Measurements from ENCODE around the gene CNIH2.
"Not testable (repeated sequence)": the region's sequence is repeated elsewhere in the genome, so short reads cannot be mapped to it uniquely, and the experiment has no call there.

CNIH2 gene

DNA sequence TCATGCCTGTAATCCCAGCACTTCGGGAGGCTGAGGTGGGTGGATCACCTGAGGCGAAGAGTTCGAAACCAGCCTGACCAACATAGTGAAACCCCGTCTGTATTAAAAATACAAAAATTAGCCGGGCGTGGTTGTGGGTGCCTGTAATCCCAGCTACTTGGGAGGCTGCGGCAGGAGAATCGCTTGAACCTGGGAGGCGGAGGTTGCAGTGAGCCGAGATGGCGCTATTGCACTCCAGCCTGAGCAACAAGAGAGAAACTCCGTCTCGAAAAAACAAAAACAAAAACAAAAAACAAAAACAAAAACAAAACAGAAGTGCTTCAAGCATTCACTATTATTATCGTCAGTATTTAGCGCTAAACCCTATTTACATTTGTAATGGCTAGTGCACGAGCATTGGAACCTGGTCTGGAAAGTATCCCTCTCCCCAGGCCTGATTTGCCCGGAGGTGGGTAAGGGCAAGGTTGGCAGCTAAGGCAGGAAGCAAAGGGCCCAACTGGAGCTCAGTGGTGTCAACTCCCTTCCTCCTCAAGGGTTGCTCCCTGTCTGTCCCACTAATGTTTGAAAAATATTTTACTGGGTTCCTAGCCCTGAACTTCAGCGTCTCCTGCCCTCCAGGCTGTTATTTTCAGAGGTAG lies 32.9 kb downstream of the CNIH2 start:
- H4K8ac ChIP-seq (ENCODE audit: low read length); H2BK5ac ChIP-seq (ENCODE audit: low read depth, low read length, poor library complexity, severe bottlenecking); H3K23ac ChIP-seq (ENCODE audit: low read length in 2 of 2); H2AFZ ChIP-seq (ENCODE audit: low read depth, low read length); H3K79me1 ChIP-seq (replicated peaks; ENCODE audit: low read length, poor library complexity, severe bottlenecking); DNase-seq; H4K91ac ChIP-seq (ENCODE audit: low read length); H3K4me2 ChIP-seq (ENCODE audit: low read length, poor library complexity, severe bottlenecking); H3K4me3 ChIP-seq (ENCODE audit: insufficient read depth in 1 of 2, low read depth in 1 of 2, low read length in 2 of 2); H3K27ac ChIP-seq (ENCODE audit: low read length, poor library complexity, severe bottlenecking); H3K4ac ChIP-seq (ENCODE audit: low read depth in 1 of 2, low read length in 2 of 2); H3K18ac ChIP-seq (ENCODE audit: low read depth in 1 of 2, low read length in 2 of 2); H2AK5ac ChIP-seq (ENCODE audit: low read length, severe bottlenecking); H3K9me3 ChIP-seq (ENCODE audit: control insufficient read depth, low read length); H3K14ac ChIP-seq (ENCODE audit: low read length in 2 of 2); H2BK120ac ChIP-seq (ENCODE audit: low read depth, low read length); H2BK12ac ChIP-seq (ENCODE audit: low read length in 2 of 2); H3K27me3 ChIP-seq (ENCODE audit: control insufficient read depth in 1 of 2, insufficient read depth in 1 of 2, low read length in 2 of 2): not testable (repeated sequence)
- peak overlapping the region; percentile 92 for H2BK15ac ChIP-seq (ENCODE audit: low read depth, poor library complexity, severe bottlenecking)
- WGBS = 92% methylated on average over 16 of the region's 18 CpGs
- peak overlapping the region; percentile 77 for H3K9ac ChIP-seq (ENCODE audit: low read length)
- H3K4me1 ChIP-seq (ENCODE audit: control insufficient read depth, insufficient read depth, low read depth, low read length) = peaks cover 25% of the 10 kb centered on the region
- H3K36me3 ChIP-seq (ENCODE audit: control insufficient read depth in 1 of 2, insufficient read depth in 2 of 2, low read depth in 1 of 2, low read length in 2 of 2) = peaks cover 4 to 17% of the 10 kb centered on the region in 2 experiments

- Histone ChIP-seq H2BK5ac (ENCODE audit: low read depth, low read length, poor library complexity, severe bottlenecking) (no peak overlapping the region), H2AK5ac (ENCODE audit: low read length, severe bottlenecking) (no peak overlapping the region), H4K8ac (ENCODE audit: low read length) (no peak overlapping the region), H2AFZ (ENCODE audit: low read depth, low read length) (no peak overlapping the region), H3K27ac (ENCODE audit: low read length, poor library complexity, severe bottlenecking) (peak overlapping the region; percentile 92), H3K27me3 (ENCODE audit: control insufficient read depth in 1 of 2, insufficient read depth in 1 of 2, low read length in 2 of 2) (peaks cover 0 to 5% of the 10 kb centered on the region in 2 experiments), H3K79me1 (replicated peaks; ENCODE audit: low read length, poor library complexity, severe bottlenecking) (peaks cover 3% of the 10 kb centered on the region), H3K4me1 (ENCODE audit: control insufficient read depth, insufficient read depth, low read depth, low read length) (peaks cover 31% of the 10 kb centered on the region), H3K36me3 (ENCODE audit: control insufficient read depth in 1 of 2, insufficient read depth in 2 of 2, low read depth in 1 of 2, low read length in 2 of 2) (peaks cover 8 to 17% of the 10 kb centered on the region in 2 experiments), H3K18ac (ENCODE audit: low read depth in 1 of 2, low read length in 2 of 2) (peak overlapping the region in 1 of 2 experiments; percentile 28), H3K4ac (ENCODE audit: low read depth in 1 of 2, low read length in 2 of 2) (no peak overlapping the region), H3K9me3 (ENCODE audit: control insufficient read depth, low read length) (no peaks in the 10 kb centered on the region), H3K9ac (ENCODE audit: low read length) (peak overlapping the region; percentile 77), H4K91ac (ENCODE audit: low read length) (no peak overlapping the region), H3K23ac (ENCODE audit: low read length in 2 of 2) (no peak overlapping the region), H2BK15ac (ENCODE audit: low read depth, poor library complexity, severe bottlenecking) (peak overlapping the region; percentile 92), H2BK120ac (ENCODE audit: low read depth, low read length) (no peak overlapping the region), H3K4me3 (ENCODE audit: insufficient read depth in 1 of 2, low read depth in 1 of 2, low read length in 2 of 2) (peak overlapping the region in 1 of 2 experiments; percentile 73), H3K4me2 (ENCODE audit: low read length, poor library complexity, severe bottlenecking) (no peak overlapping the region), H2BK12ac (ENCODE audit: low read length in 2 of 2) (no peak overlapping the region), H3K14ac (ENCODE audit: low read length in 2 of 2) (no peak overlapping the region)
- DNase-seq = no peak
- 34% methylated on average over 19 of the region's 26 CpGs for WGBS
Measured at GRCh38 chr11:66311470-66311964, 33.5 kb downstream of the CNIH2 start.

DNA sequence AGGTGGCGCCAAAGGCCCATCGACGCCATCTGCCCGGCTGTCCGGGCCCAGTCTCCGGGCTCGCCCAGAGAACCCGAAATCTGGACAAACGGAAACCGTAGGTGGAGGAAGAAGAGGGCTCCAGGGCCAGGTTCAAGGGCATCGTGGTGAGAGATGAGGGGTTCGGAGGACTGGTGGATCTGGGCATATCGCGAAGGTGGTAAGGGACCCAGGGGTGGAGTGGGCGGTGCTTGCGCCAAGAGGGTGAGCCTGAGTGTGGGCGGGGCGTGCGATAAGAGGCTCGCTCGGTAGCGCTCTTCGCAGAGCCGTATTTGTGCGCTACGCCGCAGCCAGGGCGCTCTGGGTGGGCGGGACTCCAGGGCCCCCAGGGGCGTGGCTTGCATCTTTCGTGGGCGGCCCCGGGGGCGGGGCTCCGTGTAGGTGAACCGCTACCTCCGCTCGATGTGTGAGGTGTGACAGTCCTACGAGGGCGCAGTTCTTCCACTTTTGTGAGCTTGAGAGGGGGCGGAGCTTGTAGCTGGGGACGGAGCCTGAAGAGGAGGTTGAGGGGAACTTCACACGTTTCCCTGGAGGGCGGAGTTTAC lies 34.1 kb downstream of the CNIH2 start:
- H3K27me3 ChIP-seq (ENCODE audit: control insufficient read depth in 1 of 2, insufficient read depth in 1 of 2, low read length in 2 of 2) = peaks cover 0 to 5% of the 10 kb centered on the region in 2 experiments
- H2BK15ac ChIP-seq (ENCODE audit: low read depth, poor library complexity, severe bottlenecking) = peak overlapping the region; percentile 87
- no peak overlapping the region for H3K14ac ChIP-seq (ENCODE audit: low read length in 2 of 2)
- H3K9ac ChIP-seq (ENCODE audit: low read length) = peak overlapping the region; percentile 77
- no peak overlapping the region for H2AK5ac ChIP-seq (ENCODE audit: low read length, severe bottlenecking)
- peak overlapping the region; percentile 29 for H2AFZ ChIP-seq (ENCODE audit: low read depth, low read length)
- H4K91ac ChIP-seq (ENCODE audit: low read length) = peak overlapping the region; percentile 89
- H3K23ac ChIP-seq (ENCODE audit: low read length in 2 of 2) = no peak overlapping the region
- peak overlapping the region; percentile 86 to 95 for H3K18ac ChIP-seq (ENCODE audit: low read depth in 1 of 2, low read length in 2 of 2)
- peak overlapping the region; percentile 5 for H2BK5ac ChIP-seq (ENCODE audit: low read depth, low read length, poor library complexity, severe bottlenecking)
- H4K8ac ChIP-seq (ENCODE audit: low read length) = peak overlapping the region; percentile 80
- peaks cover 37% of the 10 kb centered on the region for H3K4me1 ChIP-seq (ENCODE audit: control insufficient read depth, insufficient read depth, low read depth, low read length)
- under 1% methylated on average over 42 of the region's 44 CpGs for WGBS
- H3K4ac ChIP-seq (ENCODE audit: low read depth in 1 of 2, low read length in 2 of 2) = peak overlapping the region; percentile 22 to 78
- H3K4me3 ChIP-seq (ENCODE audit: insufficient read depth in 1 of 2, low read depth in 1 of 2, low read length in 2 of 2) = peak overlapping the region; percentile 54 to 73
- DNase-seq = peak; percentile 94
- H3K4me2 ChIP-seq (ENCODE audit: low read length, poor library complexity, severe bottlenecking) = peak overlapping the region; percentile 88
- H2BK12ac ChIP-seq (ENCODE audit: low read length in 2 of 2) = peak overlapping the region; percentile 49 to 87
- peaks cover 5% of the 10 kb centered on the region for H3K79me1 ChIP-seq (replicated peaks; ENCODE audit: low read length, poor library complexity, severe bottlenecking)
- peak overlapping the region; percentile 92 for H3K27ac ChIP-seq (ENCODE audit: low read length, poor library complexity, severe bottlenecking)
- peaks cover 8 to 17% of the 10 kb centered on the region in 2 experiments for H3K36me3 ChIP-seq (ENCODE audit: control insufficient read depth in 1 of 2, insufficient read depth in 2 of 2, low read depth in 1 of 2, low read length in 2 of 2)
- peak overlapping the region; percentile 91 for H2BK120ac ChIP-seq (ENCODE audit: low read depth, low read length)
- H3K9me3 ChIP-seq (ENCODE audit: control insufficient read depth, low read length) = no peaks in the 10 kb centered on the region

All from mesenchymal stem cell (in vitro differentiated cells and primary cell).